Liver (tissue), 3 donors: ENCODE results near the gene NRDC.

ENCODE experiments used
- EGR1 ChIP-seq, 2 donors: IDR thresholded peaks; 2 replicates each; pipeline ENCODE4 v1.6.1; 2016 to 2018; ENCODE audit warnings: antibody characterized with exemption in 2 of 2, low read depth in 2 of 2
- FOXA1 ChIP-seq: IDR thresholded peaks from 2 replicates; pipeline ENCODE4 v1.6.1; 2016; ENCODE audit warnings: antibody characterized with exemption
- GABPA ChIP-seq, 2 donors: IDR thresholded peaks in 1 of 2; conservative IDR thresholded peaks in 1 of 2; 2 replicates each; pipeline ENCODE4 v1.6.1; 2016; ENCODE audit warnings: antibody characterized with exemption in 2 of 2, mild to moderate bottlenecking in 1 of 2, moderate library complexity in 1 of 2
- JUND ChIP-seq, 2 donors: IDR thresholded peaks; 2 replicates each; pipeline ENCODE4 v1.6.1; 2016; ENCODE audit warnings: antibody characterized with exemption in 2 of 2
- RAD21 ChIP-seq, 2 donors: IDR thresholded peaks; 2 replicates each; pipeline ENCODE4 v1.6.1; 2016; ENCODE audit warnings: antibody characterized with exemption in 2 of 2, mild to moderate bottlenecking in 2 of 2
- RXRA ChIP-seq, 2 donors: IDR thresholded peaks; 2 replicates each; pipeline ENCODE4 v1.6.1; 2017 to 2018; ENCODE audit warnings: antibody characterized with exemption in 2 of 2, mild to moderate bottlenecking in 1 of 2
- SP1 ChIP-seq: IDR thresholded peaks from 2 replicates; pipeline ENCODE4 v1.6.1; 2018; ENCODE audit warnings: antibody characterized with exemption, mild to moderate bottlenecking
- TAF1 ChIP-seq: conservative IDR thresholded peaks from 2 replicates; pipeline ENCODE4 v1.6.1; 2016; ENCODE audit warnings: antibody characterized with exemption, mild to moderate bottlenecking
- YY1 ChIP-seq: IDR thresholded peaks from 2 replicates; pipeline ENCODE4 v1.6.1; 2016; ENCODE audit warnings: antibody characterized with exemption, mild to moderate bottlenecking
- TF ChIP-seq, protein P1 (sequence below): fragments of 150-350 bp; IDR thresholded peaks from 2 replicates; pipeline ENCODE4 v1.5.1; 2017; ENCODE audit warnings: improper control_type of control experiment, low read depth, low read length; ENCODE audit not compliant: missing input control
- TF ChIP-seq, protein P2 (sequence below): IDR thresholded peaks from 2 replicates; pipeline ENCODE4 v1.6.1; 2016; ENCODE audit warnings: antibody characterized with exemption
- TF ChIP-seq, protein P3 (sequence below): IDR thresholded peaks from 2 replicates; pipeline ENCODE4 v1.6.1; 2016; ENCODE audit warnings: antibody characterized with exemption, mild to moderate bottlenecking
- TF ChIP-seq, protein P4 (sequence below): IDR thresholded peaks from 2 replicates; pipeline ENCODE4 v1.6.1; 2016; ENCODE audit warnings: antibody characterized with exemption
- TF ChIP-seq, protein P5 (sequence below): IDR thresholded peaks from 2 replicates; pipeline ENCODE4 v1.6.1; 2016; ENCODE audit warnings: antibody characterized with exemption
- donor health status: healthy.
- donor health status: healthy.

DNA sequence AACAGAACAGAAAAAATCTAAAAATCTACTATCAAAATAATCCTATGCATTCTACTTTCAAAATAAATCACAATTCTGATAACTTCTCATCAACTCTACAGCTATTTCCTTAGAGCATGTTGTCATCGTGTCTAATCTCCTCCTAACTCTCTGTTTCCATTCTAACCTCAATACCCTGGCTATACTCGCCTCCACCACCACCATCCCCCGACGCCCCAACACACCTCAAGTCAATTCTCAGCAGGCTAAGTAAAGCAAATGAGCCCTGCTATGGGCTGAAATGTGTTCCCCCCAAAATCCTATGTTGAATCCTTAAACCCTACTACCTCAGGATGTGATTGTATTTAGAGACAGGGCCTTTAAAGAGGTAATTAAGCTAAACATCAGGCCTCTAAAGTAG is 34.6 kb downstream of the NRDC start:
- TF ChIP-seq, protein P1, sequence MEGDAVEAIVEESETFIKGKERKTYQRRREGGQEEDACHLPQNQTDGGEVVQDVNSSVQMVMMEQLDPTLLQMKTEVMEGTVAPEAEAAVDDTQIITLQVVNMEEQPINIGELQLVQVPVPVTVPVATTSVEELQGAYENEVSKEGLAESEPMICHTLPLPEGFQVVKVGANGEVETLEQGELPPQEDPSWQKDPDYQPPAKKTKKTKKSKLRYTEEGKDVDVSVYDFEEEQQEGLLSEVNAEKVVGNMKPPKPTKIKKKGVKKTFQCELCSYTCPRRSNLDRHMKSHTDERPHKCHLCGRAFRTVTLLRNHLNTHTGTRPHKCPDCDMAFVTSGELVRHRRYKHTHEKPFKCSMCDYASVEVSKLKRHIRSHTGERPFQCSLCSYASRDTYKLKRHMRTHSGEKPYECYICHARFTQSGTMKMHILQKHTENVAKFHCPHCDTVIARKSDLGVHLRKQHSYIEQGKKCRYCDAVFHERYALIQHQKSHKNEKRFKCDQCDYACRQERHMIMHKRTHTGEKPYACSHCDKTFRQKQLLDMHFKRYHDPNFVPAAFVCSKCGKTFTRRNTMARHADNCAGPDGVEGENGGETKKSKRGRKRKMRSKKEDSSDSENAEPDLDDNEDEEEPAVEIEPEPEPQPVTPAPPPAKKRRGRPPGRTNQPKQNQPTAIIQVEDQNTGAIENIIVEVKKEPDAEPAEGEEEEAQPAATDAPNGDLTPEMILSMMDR = no peak
- TF ChIP-seq RAD21 (IDR thresholded peaks at IDR 0.05) (no peak), YY1 (no peak), FOXA1 (no peak), TAF1 (no peak), JUND (IDR thresholded peaks at IDR 0.05) (no peak), SP1 (no peak), EGR1 (IDR thresholded peaks at IDR 0.05; ENCODE audit: low read depth in 2 of 2) (no peak), RXRA (IDR thresholded peaks at IDR 0.05) (no peak), GABPA (IDR thresholded peaks at IDR 0.05 in 1 of 2, conservative IDR thresholded peaks at IDR 0.05 in 1 of 2) (no peak)
- TF ChIP-seq, protein P2, sequence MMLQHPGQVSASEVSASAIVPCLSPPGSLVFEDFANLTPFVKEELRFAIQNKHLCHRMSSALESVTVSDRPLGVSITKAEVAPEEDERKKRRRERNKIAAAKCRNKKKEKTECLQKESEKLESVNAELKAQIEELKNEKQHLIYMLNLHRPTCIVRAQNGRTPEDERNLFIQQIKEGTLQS = no peak
- TF ChIP-seq, protein P3, sequence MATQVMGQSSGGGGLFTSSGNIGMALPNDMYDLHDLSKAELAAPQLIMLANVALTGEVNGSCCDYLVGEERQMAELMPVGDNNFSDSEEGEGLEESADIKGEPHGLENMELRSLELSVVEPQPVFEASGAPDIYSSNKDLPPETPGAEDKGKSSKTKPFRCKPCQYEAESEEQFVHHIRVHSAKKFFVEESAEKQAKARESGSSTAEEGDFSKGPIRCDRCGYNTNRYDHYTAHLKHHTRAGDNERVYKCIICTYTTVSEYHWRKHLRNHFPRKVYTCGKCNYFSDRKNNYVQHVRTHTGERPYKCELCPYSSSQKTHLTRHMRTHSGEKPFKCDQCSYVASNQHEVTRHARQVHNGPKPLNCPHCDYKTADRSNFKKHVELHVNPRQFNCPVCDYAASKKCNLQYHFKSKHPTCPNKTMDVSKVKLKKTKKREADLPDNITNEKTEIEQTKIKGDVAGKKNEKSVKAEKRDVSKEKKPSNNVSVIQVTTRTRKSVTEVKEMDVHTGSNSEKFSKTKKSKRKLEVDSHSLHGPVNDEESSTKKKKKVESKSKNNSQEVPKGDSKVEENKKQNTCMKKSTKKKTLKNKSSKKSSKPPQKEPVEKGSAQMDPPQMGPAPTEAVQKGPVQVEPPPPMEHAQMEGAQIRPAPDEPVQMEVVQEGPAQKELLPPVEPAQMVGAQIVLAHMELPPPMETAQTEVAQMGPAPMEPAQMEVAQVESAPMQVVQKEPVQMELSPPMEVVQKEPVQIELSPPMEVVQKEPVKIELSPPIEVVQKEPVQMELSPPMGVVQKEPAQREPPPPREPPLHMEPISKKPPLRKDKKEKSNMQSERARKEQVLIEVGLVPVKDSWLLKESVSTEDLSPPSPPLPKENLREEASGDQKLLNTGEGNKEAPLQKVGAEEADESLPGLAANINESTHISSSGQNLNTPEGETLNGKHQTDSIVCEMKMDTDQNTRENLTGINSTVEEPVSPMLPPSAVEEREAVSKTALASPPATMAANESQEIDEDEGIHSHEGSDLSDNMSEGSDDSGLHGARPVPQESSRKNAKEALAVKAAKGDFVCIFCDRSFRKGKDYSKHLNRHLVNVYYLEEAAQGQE = no peak
- TF ChIP-seq, protein P4, sequence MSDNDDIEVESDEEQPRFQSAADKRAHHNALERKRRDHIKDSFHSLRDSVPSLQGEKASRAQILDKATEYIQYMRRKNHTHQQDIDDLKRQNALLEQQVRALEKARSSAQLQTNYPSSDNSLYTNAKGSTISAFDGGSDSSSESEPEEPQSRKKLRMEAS = no peak
- TF ChIP-seq, protein P5, sequence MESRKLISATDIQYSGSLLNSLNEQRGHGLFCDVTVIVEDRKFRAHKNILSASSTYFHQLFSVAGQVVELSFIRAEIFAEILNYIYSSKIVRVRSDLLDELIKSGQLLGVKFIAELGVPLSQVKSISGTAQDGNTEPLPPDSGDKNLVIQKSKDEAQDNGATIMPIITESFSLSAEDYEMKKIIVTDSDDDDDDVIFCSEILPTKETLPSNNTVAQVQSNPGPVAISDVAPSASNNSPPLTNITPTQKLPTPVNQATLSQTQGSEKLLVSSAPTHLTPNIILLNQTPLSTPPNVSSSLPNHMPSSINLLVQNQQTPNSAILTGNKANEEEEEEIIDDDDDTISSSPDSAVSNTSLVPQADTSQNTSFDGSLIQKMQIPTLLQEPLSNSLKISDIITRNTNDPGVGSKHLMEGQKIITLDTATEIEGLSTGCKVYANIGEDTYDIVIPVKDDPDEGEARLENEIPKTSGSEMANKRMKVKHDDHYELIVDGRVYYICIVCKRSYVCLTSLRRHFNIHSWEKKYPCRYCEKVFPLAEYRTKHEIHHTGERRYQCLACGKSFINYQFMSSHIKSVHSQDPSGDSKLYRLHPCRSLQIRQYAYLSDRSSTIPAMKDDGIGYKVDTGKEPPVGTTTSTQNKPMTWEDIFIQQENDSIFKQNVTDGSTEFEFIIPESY = no peak
